IPS-NIHi7 (cell line): ENCODE results near the gene ANKRD11.
"Not testable (repeated sequence)": the region's sequence is repeated elsewhere in the genome, so short reads cannot be mapped to it uniquely, and the experiment has no call there.

Experiments used
- DNase-seq: peaks from one replicate; pipeline ENCODE4 v3.0.0; 2012; ENCODE audit warnings: mixed read lengths; ENCODE audit errors: extremely low spot score

Gene ANKRD11

GRCh38 chr16:89406277-89406888 lies 84.0 kb downstream of the ANKRD11 start:
- DNase-seq: no peak

DNA sequence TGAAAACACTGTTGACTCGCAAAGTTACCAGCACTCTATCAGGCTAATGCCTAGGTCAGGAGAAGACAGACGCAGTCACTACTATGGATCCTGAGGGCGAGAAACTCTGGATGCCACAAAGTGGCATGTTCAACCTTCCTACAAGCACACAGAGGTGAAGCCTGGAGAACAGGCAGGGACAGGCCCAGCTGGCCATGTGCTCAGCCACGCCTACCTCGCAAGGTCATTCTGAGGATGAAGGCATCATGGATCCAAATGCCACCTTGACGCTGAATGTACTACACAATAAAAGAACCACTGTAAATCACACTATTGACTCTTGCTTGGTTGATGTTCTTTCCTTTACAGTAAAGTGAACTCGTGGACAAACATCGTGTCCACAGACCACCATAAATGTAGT lies 85.8 kb downstream of the ANKRD11 start:
- DNase-seq: no peak

DNA sequence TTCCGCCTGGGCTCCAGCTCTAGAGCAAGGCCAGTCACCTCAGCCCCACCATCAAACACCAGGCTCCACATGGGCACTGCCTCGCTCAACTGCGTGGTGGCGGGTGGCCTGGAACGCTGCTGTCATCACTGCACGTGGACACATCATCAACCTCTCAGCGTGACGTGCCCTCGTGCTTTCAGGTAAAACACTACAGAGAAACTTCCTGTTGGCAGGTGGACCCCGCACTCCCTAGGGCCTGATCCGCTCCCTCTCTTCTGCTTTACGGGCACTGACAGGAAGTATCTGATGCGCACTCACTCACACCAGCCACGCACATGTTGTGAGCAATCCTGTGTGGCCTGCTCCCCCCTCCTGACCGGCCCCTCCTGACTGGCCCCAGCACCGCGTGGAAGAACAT lies 87.4 kb downstream of the ANKRD11 start:
- DNase-seq: no peak

DNA sequence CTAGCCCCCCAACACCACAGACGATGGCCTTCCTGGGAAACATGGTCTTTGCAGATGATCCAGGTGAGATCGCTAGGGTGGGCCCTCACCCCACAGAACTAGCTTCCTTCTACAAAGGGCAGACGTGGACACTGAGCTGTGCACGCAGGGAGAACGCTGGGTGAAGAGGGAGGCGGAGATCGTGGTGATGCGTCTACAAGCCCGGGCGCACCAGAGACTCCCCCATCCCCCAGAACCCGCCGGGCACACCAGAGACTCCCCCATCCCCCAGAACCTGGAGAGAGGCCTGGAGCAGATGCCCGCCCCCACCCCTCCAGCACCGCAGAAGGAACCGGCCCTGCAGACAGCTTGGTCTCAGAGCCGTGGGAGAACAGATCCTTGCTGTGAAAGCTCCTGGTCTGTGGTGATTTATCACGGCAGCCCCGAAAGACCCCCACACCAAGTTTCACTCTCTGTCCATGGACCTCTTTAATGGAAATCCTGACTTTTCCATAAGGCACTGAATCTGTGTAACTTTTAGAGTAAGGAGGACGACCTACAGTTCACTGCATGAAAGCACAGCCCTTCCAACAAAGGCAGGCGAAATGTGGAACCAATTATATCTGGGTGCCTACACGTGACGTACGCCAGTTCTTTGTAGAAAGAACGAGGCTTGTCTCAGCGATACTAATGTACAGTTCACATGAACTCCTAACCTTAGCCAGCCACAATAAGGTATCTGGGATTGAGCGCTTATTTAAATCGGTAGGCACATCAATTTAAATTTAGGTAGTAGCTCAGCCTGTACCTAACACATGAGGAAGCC lies 88.5 kb downstream of the ANKRD11 start:
- no peak for DNase-seq

- no peak for DNase-seq
These were observed 89.2 kb downstream of the ANKRD11 start for GRCh38 chr16:89401205-89401604.

GRCh38 chr16:89400740-89401139 lies 89.6 kb downstream of the ANKRD11 start:
- DNase-seq: no peak

DNA sequence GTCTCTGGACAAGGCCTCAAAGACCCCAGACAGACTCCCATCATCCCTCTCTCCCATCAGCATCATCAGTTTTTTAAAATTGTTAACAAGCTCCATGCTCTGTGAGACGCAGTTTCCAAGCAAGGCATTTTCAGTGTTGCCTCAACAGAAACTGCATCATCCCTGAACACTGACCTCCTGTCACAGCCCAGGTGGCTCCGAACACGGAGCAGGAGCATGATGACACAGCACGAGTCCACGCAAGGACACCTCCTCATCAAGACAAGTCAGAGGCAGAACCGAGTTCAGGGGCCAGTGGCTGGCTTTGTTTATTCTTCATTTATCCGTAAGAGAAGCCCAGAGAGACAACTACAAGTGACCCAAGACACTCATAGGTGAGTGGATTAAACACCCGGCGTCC lies 91.4 kb downstream of the ANKRD11 start:
- DNase-seq: no peak

DNA sequence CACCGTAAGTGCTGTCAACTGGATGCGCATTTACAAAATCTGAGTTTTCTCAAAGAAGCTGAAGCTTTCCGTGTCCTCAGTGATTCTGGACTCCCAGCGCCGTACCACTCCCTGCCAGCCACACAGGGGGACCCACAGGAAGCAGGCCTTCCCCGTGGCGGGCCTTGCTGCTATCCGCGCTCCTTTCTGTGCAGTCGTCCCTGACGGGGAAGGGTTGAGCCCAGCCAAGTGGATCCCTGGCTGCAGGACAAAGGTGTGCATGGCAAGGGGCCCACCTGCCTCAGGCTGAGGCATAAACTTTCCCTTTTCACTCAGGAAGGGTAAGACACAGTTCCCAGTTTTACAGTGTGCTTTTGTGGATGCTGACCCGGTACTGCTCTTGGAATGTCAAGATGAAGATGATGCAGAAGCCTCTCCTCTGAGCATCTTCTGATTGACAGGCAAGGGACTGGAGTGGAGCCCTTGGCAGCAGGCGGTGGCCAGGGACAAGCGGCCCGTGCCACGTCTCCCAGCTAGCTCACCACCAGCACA lies 93.0 kb downstream of the ANKRD11 start:
- no peak for DNase-seq

- no peak for DNase-seq
These were observed 94.2 kb downstream of the ANKRD11 start for GRCh38 chr16:89396156-89396555.

GRCh38 chr16:89395150-89396142 lies 94.9 kb downstream of the ANKRD11 start:
- DNase-seq: no peak

DNA sequence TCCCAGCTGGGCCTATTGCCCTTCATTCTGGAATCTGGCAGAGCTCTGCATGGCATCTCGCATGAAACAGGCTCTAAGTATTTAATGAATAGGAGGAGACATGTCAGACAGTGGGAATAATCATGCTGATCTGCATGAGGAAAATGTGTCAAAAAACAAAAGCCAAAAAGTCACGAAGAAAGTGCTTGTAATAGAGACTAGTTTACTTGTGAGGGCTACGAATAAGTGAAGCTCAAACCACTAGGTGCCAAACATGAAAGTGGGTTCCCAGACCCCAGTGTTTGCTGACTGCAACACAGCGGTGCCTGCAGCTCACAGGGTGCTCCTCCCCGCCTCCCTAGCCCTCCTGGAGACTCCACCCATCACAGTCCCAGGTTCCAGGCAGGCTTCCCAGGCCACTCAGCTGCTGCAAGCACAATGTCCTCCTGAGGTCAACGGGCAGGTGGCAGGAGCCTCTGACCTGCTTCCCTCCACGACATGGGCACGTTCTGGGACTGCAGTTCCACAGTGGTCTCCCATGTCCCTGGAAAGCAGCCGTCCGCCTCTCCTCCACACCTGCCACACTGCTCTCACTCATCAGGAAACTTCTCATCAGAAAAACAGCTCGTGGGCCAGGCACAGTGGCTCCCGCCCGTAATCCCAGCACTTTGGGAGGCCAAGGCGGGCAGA lies 96.5 kb downstream of the ANKRD11 start:
- no peak for DNase-seq

DNA sequence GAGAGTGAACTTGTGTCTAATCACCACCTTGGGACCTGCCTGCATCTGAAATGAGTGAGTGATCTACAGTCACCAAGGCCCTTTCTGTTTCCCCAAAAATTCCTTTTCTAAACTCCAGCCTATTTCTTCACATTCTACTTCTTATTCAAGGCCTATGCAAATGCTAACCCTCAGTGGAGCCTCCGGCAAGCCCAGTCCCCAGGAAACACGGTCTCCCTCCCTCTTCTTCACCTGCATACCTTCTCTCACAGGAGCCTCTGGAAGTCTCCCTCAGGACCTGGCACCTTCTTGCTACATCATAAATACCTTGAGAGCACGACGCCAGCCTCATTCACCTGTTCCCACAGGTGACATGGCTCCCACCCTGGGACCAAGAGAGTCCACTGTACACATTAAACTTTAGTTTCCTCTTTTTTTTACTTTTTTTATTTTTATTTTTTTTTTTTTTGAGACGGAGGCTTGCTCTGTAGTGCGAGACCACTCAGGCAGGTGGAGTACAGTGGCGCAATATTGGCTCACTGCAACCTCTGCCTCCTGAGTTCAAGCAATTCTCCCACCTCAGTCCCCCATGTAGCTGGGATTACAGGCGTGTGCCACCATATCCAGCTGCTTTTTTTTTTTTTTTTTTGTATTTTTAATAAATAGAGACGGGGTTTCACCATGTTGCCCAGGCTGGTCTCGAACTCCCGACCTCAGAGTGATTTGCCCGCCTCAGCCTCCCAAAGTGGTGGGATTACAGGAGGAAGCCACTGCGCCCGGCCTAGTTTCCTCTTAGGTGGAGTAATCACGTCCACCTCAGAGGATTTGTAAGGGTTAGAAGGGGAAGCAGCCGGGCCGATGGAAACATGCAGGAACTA lies 97.3 kb downstream of the ANKRD11 start:
- peak; percentile 56 for DNase-seq

DNA sequence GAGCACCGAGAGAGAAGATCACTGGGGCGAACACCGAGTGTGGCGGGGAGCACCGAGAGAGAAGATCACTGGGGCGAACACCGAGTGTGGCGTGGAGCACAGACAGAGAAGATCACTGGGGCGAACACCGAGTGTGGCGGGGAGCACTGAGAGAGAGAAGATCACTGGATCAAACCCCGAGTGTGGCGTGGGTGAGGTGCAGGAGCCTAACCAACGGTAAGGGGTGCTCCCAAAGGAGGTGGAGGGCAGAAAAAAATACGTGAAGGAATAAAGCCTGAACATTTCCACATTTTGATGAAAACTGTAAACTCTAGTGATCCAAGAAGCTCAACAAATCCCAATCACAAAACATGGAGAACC lies 100.2 kb downstream of the ANKRD11 start:
- not testable (repeated sequence) for DNase-seq

DNA sequence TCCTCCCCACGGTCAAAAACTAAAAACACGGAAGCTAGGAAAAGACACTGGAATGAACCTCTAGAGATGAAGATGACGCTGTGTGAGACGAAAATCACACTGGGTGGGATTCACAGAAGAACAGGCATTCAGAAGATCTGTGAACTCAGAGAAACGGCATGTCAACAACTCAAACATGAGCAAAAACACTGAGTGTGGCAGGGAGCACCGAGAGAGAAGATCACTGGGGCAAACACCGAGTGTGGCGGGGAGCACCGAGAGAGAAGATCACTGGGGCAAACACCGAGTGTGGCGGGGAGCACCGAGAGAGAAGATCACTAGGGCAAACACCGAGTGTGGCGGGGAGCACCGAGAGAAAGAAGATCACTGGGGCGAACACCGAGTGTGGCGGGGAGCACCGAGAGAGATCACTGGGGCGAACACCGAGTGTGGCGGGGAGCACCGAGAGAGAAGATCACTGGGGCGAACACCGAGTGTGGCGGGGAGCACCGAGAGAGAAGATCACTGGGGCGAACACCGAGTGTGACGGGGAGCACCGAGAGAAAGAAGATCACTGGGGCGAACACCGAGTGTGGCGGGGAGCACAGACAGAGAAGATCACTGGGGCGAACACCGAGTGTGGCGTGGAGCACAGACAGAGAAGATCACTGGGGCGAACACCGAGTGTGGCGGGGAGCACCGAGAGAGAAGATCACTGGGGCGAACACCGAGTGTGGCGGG lies 100.7 kb downstream of the ANKRD11 start:
- DNase-seq: not testable (repeated sequence)

DNA sequence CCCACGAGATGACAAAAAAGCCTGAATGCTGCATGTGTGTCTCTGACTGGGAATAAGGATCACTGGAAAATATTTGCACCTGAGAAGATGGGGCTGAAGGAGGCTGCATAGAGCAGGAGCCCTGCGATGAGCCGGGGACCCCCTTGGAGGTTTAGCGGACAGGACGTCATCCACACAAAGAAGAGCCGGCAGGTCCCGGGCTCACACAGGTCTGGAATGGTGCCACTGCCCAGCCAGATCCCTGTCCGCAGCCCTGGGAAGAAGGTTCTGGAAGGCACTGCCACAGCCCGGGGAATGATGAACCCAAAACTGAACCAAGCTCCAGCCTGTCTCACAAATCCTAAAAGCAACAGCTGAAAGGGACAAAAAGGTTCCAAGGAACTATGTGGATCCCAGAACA lies 101.8 kb downstream of the ANKRD11 start:
- DNase-seq: no peak

DNA sequence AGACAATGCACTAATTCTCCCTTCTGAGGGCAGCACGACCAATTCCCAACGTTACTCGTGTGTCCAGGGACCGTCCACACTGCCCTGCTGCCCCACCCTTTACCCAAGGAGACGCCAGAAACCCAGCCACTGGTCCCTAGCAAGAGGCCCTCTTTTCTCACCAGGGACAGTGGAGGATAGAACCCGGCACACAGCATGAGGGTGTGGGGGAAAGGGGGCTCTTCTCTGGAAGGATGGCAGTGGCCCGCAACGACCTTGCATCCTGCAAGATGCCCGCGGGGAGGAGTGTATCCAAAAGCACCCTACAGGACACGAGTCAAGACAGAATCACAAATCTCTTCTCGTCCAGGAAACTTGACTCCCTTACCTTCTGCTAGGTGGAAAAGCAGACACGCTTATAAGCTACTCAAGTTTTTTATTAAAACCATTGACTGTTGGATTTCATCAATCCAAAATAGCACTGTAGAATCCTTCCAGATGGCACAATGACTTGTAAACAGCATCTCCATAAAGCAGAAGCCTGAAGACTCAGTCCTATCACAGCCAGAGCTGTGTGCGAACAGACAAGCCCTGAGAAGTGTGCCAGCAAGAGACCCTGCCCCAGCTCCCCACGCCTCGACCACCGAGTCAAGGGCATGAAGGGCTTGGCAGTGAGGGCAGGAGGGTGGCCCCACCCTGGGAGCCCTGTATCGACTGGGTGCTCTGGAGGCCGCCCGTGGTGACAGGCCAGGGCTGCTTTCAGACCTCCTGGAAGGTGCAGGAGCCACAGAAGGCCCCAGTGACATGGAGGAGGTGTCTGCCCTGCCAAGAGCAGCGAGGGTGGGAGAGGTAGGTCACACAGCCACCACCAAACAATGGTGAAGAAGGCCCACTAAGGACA lies 103.8 kb downstream of the ANKRD11 start:
- DNase-seq: no peak

- DNase-seq: no peak
These were observed 104.6 kb downstream of the ANKRD11 start for GRCh38 chr16:89385712-89386111.

GRCh38 chr16:89384282-89384681 lies 106.1 kb downstream of the ANKRD11 start:
- DNase-seq: no peak
